H1 (cell line): ENCODE results near the gene CYBA. TPM values are rescaled to one million over a fixed set of nuclear protein-coding genes. Genes with fewer than 3 reads are reported as not detected.

Experiments used
- BACH1 ChIP-seq: IDR thresholded peaks from 2 replicates; pipeline ENCODE4 v1.6.1; 2012; ENCODE audit warnings: low read length, improper control_type of control experiment
- CBX5 ChIP-seq: fragments of 300-800, 300-1000 bp; sonication (generic); IDR thresholded peaks from 2 replicates; pipeline ENCODE4 v1.7.1; 2016; ENCODE audit warnings: antibody characterized with exemption, low read length, low read depth
- EP300 ChIP-seq, 2 experiments: IDR thresholded peaks; 1 replicate in 1 of 2; 2 replicates in 1 of 2; pipeline ENCODE4 v1.6.1; 2011 to 2012; ENCODE audit warnings: low read depth in 2 of 2, low read length in 2 of 2, mild to moderate bottlenecking in 2 of 2, borderline replicate concordance in 1 of 2, inconsistent platforms in 1 of 2, moderate library complexity in 1 of 2
- SIN3A ChIP-seq, 2 experiments: IDR thresholded peaks in 1 of 2; conservative IDR thresholded peaks in 1 of 2; 2 replicates each; pipeline ENCODE4 v1.6.1; 2011 to 2012; ENCODE audit warnings: low read length in 2 of 2, improper control_type of control experiment in 1 of 2, low read depth in 1 of 2, mild to moderate bottlenecking in 1 of 2
- SIRT6 ChIP-seq: IDR thresholded peaks from one replicate; pipeline ENCODE4 v1.7.1; 2012; ENCODE audit warnings: low read length, inconsistent platforms
- SUZ12 ChIP-seq: fragments of 200-600 bp; sonication (generic); IDR thresholded peaks from 2 replicates; pipeline ENCODE4 v1.6.1; 2012; ENCODE audit warnings: mild to moderate bottlenecking, inconsistent platforms, low read length, moderate library complexity, mixed read lengths
- TBP ChIP-seq: IDR thresholded peaks from 2 replicates; pipeline ENCODE4 v1.6.1; 2011; ENCODE audit warnings: low read depth, low read length, improper control_type of control experiment
- polyA plus RNA-seq, 7 experiments: library from polyadenylated mRNA; depleted of rRNA in 3 of 7; stranded (reverse) in 5 of 7; unstranded in 2 of 7; fragments of >200 nt in 5 of 7; fragments of 200-250 nt in 2 of 7; gene quantifications; 1 replicate in 5 of 7; 2 replicates in 1 of 7; 4 replicates in 1 of 7; pipeline versions ENCODE4 v1.2.1 to v1.2.3, GENCODE V29; 2011 to 2013; ENCODE audit warnings: missing spikeins in 2 of 7, mixed read lengths in 2 of 7
- total RNA-seq: library from RNA; stranded (reverse); fragmentation: NEBNext Ultra II Directional; extraction: Animal tissue kit (Norgen Biotek cat#: 25700); gene quantifications from 2 replicates; pipeline ENCODE4 v1.2.1, GENCODE V29; 2021
- TF ChIP-seq, protein P1 (sequence below): fragments of 300-600 bp; sonication (generic); IDR thresholded peaks from 2 replicates; pipeline ENCODE4 v1.7.1; 2012; ENCODE audit warnings: low read length, moderate library complexity, mild to moderate bottlenecking, inconsistent platforms; ENCODE audit not compliant: insufficient replicate concordance
- TF ChIP-seq, protein P2 (sequence below): IDR thresholded peaks from 2 replicates; pipeline ENCODE4 v1.6.1; 2012; ENCODE audit warnings: inconsistent platforms

CYBA gene
- total and polyA plus RNA-seq, 2 of the 8 experiments (the other 6 are each of a cell fraction or from before 2014, with no cell fraction given) = 136 to 254 TPM

DNA sequence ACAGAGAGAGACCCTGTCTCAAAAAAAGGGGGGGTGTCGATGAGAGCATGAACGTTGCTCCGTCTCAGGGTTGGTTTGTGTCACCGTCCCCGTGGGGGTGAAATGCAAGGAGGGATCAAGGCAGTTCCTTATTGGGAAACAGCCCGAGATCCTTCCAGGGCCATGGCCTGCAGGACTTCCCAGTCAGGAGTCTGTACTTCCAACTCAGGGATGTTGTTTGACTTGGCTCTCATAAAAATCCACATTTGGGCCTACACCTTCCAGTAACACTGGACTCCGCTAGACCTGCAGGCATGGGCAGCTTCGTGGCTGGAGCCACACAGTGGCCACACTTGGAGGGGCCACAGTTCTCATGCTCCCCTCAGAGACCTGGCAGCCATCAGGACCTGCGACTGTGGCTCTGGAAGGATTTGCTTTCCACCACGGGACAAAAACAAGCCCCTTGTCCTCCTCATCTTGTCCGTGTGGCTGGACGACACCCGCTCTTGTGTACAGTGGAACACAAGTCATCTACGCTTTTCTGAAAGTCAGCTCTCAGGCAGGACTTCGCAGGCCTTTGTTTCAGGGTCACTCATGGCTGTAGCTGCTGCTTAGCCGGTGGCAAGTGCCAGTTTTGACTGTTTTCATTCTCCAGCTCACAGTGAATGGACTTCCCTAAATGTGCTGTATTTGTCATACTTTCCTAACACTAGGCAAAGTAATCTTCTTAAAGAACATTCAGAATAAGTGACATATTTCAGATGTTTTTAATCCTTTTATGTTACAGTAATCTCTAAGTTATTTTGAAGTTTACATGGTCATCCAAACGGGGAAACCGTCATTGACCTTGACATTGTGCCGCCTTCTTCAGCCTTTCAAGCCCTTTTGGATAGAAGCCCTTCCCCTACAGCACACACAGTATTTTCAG lies 36.7 kb downstream of the CYBA start (continued):
- TF ChIP-seq, protein P1, sequence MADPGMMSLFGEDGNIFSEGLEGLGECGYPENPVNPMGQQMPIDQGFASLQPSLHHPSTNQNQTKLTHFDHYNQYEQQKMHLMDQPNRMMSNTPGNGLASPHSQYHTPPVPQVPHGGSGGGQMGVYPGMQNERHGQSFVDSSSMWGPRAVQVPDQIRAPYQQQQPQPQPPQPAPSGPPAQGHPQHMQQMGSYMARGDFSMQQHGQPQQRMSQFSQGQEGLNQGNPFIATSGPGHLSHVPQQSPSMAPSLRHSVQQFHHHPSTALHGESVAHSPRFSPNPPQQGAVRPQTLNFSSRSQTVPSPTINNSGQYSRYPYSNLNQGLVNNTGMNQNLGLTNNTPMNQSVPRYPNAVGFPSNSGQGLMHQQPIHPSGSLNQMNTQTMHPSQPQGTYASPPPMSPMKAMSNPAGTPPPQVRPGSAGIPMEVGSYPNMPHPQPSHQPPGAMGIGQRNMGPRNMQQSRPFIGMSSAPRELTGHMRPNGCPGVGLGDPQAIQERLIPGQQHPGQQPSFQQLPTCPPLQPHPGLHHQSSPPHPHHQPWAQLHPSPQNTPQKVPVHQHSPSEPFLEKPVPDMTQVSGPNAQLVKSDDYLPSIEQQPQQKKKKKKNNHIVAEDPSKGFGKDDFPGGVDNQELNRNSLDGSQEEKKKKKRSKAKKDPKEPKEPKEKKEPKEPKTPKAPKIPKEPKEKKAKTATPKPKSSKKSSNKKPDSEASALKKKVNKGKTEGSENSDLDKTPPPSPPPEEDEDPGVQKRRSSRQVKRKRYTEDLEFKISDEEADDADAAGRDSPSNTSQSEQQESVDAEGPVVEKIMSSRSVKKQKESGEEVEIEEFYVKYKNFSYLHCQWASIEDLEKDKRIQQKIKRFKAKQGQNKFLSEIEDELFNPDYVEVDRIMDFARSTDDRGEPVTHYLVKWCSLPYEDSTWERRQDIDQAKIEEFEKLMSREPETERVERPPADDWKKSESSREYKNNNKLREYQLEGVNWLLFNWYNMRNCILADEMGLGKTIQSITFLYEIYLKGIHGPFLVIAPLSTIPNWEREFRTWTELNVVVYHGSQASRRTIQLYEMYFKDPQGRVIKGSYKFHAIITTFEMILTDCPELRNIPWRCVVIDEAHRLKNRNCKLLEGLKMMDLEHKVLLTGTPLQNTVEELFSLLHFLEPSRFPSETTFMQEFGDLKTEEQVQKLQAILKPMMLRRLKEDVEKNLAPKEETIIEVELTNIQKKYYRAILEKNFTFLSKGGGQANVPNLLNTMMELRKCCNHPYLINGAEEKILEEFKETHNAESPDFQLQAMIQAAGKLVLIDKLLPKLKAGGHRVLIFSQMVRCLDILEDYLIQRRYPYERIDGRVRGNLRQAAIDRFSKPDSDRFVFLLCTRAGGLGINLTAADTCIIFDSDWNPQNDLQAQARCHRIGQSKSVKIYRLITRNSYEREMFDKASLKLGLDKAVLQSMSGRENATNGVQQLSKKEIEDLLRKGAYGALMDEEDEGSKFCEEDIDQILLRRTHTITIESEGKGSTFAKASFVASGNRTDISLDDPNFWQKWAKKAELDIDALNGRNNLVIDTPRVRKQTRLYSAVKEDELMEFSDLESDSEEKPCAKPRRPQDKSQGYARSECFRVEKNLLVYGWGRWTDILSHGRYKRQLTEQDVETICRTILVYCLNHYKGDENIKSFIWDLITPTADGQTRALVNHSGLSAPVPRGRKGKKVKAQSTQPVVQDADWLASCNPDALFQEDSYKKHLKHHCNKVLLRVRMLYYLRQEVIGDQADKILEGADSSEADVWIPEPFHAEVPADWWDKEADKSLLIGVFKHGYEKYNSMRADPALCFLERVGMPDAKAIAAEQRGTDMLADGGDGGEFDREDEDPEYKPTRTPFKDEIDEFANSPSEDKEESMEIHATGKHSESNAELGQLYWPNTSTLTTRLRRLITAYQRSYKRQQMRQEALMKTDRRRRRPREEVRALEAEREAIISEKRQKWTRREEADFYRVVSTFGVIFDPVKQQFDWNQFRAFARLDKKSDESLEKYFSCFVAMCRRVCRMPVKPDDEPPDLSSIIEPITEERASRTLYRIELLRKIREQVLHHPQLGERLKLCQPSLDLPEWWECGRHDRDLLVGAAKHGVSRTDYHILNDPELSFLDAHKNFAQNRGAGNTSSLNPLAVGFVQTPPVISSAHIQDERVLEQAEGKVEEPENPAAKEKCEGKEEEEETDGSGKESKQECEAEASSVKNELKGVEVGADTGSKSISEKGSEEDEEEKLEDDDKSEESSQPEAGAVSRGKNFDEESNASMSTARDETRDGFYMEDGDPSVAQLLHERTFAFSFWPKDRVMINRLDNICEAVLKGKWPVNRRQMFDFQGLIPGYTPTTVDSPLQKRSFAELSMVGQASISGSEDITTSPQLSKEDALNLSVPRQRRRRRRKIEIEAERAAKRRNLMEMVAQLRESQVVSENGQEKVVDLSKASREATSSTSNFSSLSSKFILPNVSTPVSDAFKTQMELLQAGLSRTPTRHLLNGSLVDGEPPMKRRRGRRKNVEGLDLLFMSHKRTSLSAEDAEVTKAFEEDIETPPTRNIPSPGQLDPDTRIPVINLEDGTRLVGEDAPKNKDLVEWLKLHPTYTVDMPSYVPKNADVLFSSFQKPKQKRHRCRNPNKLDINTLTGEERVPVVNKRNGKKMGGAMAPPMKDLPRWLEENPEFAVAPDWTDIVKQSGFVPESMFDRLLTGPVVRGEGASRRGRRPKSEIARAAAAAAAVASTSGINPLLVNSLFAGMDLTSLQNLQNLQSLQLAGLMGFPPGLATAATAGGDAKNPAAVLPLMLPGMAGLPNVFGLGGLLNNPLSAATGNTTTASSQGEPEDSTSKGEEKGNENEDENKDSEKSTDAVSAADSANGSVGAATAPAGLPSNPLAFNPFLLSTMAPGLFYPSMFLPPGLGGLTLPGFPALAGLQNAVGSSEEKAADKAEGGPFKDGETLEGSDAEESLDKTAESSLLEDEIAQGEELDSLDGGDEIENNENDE = no peak
- TF ChIP-seq, protein P2, sequence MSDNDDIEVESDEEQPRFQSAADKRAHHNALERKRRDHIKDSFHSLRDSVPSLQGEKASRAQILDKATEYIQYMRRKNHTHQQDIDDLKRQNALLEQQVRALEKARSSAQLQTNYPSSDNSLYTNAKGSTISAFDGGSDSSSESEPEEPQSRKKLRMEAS = no peak
- TF ChIP-seq EP300 (IDR thresholded peaks at IDR 0.05; ENCODE audit: borderline replicate concordance in 1 of 2, low read depth in 2 of 2, low read length in 2 of 2) = no peak
- no peak for TF ChIP-seq TBP
- no peak for TF ChIP-seq CBX5
- TF ChIP-seq SIRT6 = no peak
- no peak for TF ChIP-seq SUZ12
- TF ChIP-seq SIN3A (conservative IDR thresholded peaks at IDR 0.05 in 1 of 2, IDR thresholded peaks at IDR 0.05 in 1 of 2; ENCODE audit: low read depth in 1 of 2, low read length in 2 of 2) = no peak
- no peak for TF ChIP-seq BACH1
